ENCODE data around the gene MIA.

MIA gene

GRCh38 chr19:40777645-40777936, 2.3 kb downstream of the MIA start (continued):
- peak; percentile 40; the same call in 1 of the 2 replicates for TF ChIP-seq ZBTB21 (tag by site-specific recombination; IDR thresholded peaks at IDR 0.05)
- no peak for TF ChIP-seq ZFP41 (tag by site-specific recombination; IDR thresholded peaks at IDR 0.05; ENCODE audit: borderline replicate concordance)
- TF ChIP-seq ZNF660 (tag by site-specific recombination; IDR thresholded peaks at IDR 0.05) = peak; percentile 91
- TF ChIP-seq HOXD13 (CRISPR knock-in tag; IDR thresholded peaks at IDR 0.05; ENCODE audit: borderline replicate concordance) = no peak
- peak; percentile 87 for TF ChIP-seq ZNF366 (tag by site-specific recombination; conservative IDR thresholded peaks at IDR 0.05)
- TF ChIP-seq ZNF449 (tag by site-specific recombination; IDR thresholded peaks at IDR 0.05) = peak; percentile 25; the same call in 1 of the 2 replicates
- TF ChIP-seq ZBTB6 (tag by site-specific recombination; IDR thresholded peaks at IDR 0.05) = no peak
- TF ChIP-seq, protein P1, sequence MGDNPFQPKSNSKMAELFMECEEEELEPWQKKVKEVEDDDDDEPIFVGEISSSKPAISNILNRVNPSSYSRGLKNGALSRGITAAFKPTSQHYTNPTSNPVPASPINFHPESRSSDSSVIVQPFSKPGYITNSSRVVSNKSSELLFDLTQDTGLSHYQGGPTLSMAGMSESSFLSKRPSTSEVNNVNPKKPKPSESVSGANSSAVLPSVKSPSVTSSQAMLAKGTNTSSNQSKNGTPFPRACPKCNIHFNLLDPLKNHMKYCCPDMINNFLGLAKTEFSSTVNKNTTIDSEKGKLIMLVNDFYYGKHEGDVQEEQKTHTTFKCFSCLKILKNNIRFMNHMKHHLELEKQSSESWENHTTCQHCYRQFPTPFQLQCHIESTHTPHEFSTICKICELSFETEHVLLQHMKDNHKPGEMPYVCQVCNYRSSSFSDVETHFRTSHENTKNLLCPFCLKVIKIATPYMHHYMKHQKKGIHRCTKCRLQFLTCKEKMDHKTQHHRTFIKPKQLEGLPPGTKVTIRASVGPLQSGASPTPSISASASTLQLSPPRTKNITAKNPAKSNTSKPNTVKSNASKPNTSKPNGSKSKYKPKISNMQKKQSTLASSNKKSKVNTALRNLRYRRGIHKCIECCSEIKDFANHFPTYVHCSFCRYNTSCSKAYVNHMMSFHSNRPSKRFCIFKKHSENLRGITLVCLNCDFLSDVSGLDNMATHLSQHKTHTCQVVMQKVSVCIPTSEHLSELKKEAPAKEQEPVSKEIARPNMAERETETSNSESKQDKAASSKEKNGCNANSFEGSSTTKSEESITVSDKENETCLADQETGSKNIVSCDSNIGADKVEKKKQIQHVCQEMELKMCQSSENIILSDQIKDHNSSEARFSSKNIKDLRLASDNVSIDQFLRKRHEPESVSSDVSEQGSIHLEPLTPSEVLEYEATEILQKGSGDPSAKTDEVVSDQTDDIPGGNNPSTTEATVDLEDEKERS (tag by site-specific recombination; IDR thresholded peaks at IDR 0.05) = no peak
- TF ChIP-seq ZNF747 (tag by site-specific recombination; IDR thresholded peaks at IDR 0.05) = no peak
- no peak for TF ChIP-seq ZSCAN23 (tag by site-specific recombination; IDR thresholded peaks at IDR 0.05)
- TF ChIP-seq SALL2 (tag by site-specific recombination; IDR thresholded peaks at IDR 0.05; ENCODE audit: borderline replicate concordance) = no peak
- TF ChIP-seq ZNF571 (tag by site-specific recombination; IDR thresholded peaks at IDR 0.05) = no peak
- TF ChIP-seq ZNF184 (tag by site-specific recombination; IDR thresholded peaks at IDR 0.05) = no peak
- TF ChIP-seq ZNF785 (tag by site-specific recombination; IDR thresholded peaks at IDR 0.05) = 0 out of 2 replicates have a peak, but pooled peaks have one; percentile 19

- H3K4me3 ChIP-seq (ENCODE audit: low read depth, low read length) = peak within 1 kb of the TSS; percentile 68
- no peaks in the 10 kb centered on the region for H3K9me3 ChIP-seq (ENCODE audit: control insufficient read depth, insufficient read depth, low read depth, low read length)
- H3K27ac ChIP-seq (ENCODE audit: extremely low read depth, low read depth, low read length) = peak within 1 kb of the TSS; percentile 95
- POLR2A ChIA-PET = interaction anchor here (0.6 to 3.2 kb wide), 45 partner anchors 9 to 1779 kb away, joined by 3 to 180 read pairs (median 6); partner anchors contain the start of genes ACTMAP, B9D2, COQ8B and EGLN2
- H3K36me3 ChIP-seq (ENCODE audit: control insufficient read depth in 2 of 2, insufficient read depth in 1 of 2, low read length in 2 of 2) = peaks cover 0 to 18% of the 10 kb centered on the region in 2 experiments; a peak in 1 of 3 replicates
- peaks cover 13% of the 10 kb centered on the region for H3K4me1 ChIP-seq (ENCODE audit: control insufficient read depth, insufficient read depth, low read length)
- CTCF ChIA-PET = interaction anchor here (0.6 to 6.4 kb wide), 34 partner anchors 8 to 638 kb away, joined by 3 to 61 read pairs (median 4); partner anchors contain the start of genes EGLN2 and LTBP4
- TF ChIP-seq ZIC2 (tag by site-specific recombination; IDR thresholded peaks at IDR 0.05) = peak; percentile 87
- TF ChIP-seq, protein P2, sequence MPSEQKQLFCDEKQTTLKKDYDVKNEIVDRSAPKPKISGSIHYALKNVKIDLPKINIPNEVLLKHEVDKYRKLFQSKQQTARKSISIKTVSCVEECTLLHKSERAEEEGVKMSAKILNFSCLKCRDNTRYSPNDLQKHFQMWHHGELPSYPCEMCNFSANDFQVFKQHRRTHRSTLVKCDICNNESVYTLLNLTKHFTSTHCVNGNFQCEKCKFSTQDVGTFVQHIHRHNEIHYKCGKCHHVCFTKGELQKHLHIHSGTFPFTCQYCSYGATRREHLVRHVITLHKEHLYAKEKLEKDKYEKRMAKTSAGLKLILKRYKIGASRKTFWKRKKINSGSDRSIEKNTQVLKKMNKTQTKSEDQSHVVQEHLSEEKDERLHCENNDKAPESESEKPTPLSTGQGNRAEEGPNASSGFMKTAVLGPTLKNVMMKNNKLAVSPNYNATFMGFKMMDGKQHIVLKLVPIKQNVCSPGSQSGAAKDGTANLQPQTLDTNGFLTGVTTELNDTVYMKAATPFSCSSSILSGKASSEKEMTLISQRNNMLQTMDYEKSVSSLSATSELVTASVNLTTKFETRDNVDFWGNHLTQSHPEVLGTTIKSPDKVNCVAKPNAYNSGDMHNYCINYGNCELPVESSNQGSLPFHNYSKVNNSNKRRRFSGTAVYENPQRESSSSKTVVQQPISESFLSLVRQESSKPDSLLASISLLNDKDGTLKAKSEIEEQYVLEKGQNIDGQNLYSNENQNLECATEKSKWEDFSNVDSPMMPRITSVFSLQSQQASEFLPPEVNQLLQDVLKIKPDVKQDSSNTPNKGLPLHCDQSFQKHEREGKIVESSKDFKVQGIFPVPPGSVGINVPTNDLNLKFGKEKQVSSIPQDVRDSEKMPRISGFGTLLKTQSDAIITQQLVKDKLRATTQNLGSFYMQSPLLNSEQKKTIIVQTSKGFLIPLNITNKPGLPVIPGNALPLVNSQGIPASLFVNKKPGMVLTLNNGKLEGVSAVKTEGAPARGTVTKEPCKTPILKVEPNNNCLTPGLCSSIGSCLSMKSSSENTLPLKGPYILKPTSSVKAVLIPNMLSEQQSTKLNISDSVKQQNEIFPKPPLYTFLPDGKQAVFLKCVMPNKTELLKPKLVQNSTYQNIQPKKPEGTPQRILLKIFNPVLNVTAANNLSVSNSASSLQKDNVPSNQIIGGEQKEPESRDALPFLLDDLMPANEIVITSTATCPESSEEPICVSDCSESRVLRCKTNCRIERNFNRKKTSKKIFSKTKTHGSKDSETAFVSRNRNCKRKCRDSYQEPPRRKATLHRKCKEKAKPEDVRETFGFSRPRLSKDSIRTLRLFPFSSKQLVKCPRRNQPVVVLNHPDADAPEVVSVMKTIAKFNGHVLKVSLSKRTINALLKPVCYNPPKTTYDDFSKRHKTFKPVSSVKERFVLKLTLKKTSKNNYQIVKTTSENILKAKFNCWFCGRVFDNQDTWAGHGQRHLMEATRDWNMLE (tag by site-specific recombination; conservative IDR thresholded peaks at IDR 0.05; ENCODE audit: low read depth) = peak; percentile 31; the same call in 1 of the 2 replicates
- peak; percentile 95; the same call in 1 of the 2 replicates for TF ChIP-seq KLF8 (tag by site-specific recombination; IDR thresholded peaks at IDR 0.05)
- peak; percentile 100 for TF ChIP-seq ZBTB20 (tag by site-specific recombination; IDR thresholded peaks at IDR 0.05)
- TF ChIP-seq ZNF76 (tag by site-specific recombination; IDR thresholded peaks at IDR 0.05; ENCODE audit: borderline replicate concordance, low read depth) = peak; percentile 74
- TF ChIP-seq, protein P3, sequence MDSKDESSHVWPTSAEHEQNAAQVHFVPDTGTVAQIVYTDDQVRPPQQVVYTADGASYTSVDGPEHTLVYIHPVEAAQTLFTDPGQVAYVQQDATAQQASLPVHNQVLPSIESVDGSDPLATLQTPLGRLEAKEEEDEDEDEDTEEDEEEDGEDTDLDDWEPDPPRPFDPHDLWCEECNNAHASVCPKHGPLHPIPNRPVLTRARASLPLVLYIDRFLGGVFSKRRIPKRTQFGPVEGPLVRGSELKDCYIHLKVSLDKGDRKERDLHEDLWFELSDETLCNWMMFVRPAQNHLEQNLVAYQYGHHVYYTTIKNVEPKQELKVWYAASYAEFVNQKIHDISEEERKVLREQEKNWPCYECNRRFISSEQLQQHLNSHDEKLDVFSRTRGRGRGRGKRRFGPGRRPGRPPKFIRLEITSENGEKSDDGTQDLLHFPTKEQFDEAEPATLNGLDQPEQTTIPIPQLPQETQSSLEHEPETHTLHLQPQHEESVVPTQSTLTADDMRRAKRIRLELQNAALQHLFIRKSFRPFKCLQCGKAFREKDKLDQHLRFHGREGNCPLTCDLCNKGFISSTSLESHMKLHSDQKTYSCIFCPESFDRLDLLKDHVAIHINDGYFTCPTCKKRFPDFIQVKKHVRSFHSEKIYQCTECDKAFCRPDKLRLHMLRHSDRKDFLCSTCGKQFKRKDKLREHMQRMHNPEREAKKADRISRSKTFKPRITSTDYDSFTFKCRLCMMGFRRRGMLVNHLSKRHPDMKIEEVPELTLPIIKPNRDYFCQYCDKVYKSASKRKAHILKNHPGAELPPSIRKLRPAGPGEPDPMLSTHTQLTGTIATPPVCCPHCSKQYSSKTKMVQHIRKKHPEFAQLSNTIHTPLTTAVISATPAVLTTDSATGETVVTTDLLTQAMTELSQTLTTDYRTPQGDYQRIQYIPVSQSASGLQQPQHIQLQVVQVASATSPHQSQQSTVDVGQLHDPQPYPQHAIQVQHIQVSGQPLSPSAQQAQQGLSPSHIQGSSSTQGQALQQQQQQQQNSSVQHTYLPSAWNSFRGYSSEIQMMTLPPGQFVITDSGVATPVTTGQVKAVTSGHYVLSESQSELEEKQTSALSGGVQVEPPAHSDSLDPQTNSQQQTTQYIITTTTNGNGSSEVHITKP (tag by site-specific recombination; IDR thresholded peaks at IDR 0.05) = peak; percentile 44
- TF ChIP-seq ZNF48 (tag by site-specific recombination; IDR thresholded peaks at IDR 0.05) = no peak
Observed at GRCh38 chr19:40777937-40778705, 2.8 kb downstream of the MIA start, which contains the start of gene RAB4B. Gene RAB4B (plus strand): TSS chr19:40778247. CDS start chr19:40778376, 129 bp downstream.
